Measurements from ENCODE around the gene CDH13. TPM values are rescaled to one million over a fixed set of nuclear protein-coding genes. Genes with fewer than 3 reads are reported as not detected.

The CDH13 gene
- total and polyA plus RNA-seq, 2 of the 8 experiments (the other 6 are each of a cell fraction or from before 2014, with no cell fraction given), result 2.3 to 2.4 TPM

- TF ChIP-seq CBX5 (IDR thresholded peaks at IDR 0.05; ENCODE audit: low read depth, low read length) (no peak), E2F6 (IDR thresholded peaks at IDR 0.05) (no peak)
Measured at GRCh38 chr16:83031524-83031923, 404.8 kb downstream of the CDH13 start (continued).
